NCI-H510A treated with DMSO at 0.1 percent for 48 hours (cell line): Measurements from ENCODE around the gene RILP.

ENCODE experiments used
- DNase-seq: peaks from one replicate; lab custom pipeline; 2025; lab: John Stamatoyannopoulos, UW

The RILP gene

GRCh38 chr17:1647802-1648171 lies 1.9 kb downstream of the RILP start:
- DNase-seq = no peak

- DNase-seq = no peak
Observed at GRCh38 chr17:1646199-1646875, 3.3 kb downstream of the RILP start.

DNA sequence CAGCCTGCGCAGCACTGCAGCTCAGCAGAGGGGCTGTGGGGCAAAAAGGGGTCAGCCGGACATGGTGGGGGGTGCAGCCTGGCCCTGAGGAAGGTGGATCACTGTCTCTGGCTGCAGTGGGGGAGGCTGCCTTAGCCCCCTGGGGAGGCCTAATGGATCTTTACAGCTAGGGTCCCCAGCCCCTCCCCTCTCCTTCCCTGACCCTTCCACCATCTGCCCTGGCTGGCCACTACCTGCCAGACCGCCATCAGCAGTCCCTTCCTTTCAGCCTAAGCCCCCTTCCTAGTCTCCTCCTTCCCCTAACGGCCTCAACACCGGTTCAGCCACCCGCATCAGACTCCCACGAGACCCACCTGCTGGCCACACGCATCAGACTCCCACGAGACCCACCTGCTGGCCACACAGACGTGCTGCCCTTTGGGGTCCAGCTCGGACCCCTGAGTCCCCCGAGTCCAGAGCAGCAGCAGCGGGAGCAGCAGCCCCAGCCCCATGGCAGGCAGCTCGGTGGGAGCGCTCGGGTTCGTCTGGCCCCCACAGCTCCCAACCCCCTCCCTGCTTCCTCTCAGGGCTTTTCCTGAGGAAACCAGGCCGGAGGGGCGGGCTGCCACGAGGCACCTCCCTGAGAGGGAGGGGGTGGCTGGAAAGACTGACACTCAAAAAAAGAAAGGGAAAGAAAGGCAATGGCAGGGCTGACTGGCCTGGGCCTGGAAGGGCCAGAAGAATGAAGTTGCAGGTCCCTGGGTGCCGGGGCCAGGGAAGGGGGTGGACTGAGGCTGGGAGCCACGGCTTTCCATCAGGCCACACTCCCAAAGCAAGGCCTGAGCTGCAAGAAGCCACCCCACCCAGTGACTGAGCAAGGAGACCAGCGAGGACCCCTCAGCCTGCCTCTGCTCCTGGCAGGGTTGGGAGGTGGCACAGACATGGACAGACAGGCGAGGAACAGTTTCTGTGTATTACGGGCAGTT lies 4.2 kb downstream of the RILP start, which contains the start of gene SCARF1:
TSS of gene SCARF1 (minus strand) at position 526 of the 965 bp plus-strand sequence. CDS start at position 491, 35 bp downstream.
- DNase-seq = no peak

- DNase-seq = no peak
Observed at GRCh38 chr17:1644493-1645206, 5.0 kb downstream of the RILP start.

- DNase-seq = no peak
Observed at GRCh38 chr17:1643999-1644492, 5.6 kb downstream of the RILP start.

- no peak for DNase-seq
Observed at GRCh38 chr17:1643293-1643998, 6.2 kb downstream of the RILP start.

DNA sequence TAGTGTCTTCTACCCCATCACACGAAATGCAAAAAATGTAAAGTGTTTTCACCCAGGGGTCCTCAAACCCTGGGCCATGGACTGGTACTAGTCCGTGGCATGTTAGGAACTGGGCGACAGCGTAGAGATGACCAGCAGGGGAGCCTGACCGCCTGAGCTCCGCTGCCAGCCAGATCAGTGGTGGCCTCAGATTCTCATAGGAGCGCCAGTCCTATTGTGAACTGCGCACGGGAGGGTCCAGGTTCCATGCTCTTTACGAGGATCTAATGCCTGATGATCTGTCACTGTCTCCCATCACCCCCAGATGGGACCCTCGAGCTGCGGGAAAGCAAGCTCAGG lies 8.6 kb downstream of the RILP start:
- DNase-seq = no peak

GRCh38 chr17:1640329-1641064 lies 9.2 kb downstream of the RILP start:
- no peak for DNase-seq

DNA sequence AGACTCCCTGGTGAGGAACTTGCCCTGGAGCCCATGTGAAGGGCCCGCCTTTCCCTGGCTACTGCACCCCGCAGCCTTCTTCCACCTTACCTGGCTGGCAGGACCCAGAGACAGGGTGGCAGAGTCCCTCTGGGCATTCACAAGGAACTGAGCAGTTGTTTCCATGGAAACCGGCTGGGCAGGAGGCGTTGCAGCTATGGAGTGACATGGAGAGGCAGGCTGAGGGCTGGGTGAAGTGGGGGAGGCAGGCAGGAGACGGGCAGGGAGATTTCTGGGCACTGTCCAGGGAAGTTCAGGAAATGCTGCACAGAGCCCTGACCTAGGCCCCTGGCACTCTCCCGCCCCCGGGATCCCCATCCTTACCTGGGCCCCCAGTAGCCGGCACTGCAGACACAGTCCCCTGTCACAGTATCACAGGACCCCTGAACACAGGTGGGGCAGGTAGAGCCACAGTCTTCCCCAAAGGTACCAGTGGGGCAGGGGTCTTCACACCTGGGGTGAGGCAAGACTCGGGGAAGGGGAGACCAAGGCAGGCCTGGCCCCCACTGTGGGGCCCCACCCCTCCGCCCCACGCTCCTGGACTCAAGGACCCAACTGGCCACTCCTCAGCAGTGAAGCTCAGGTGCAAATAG lies 10.0 kb downstream of the RILP start:
- no peak for DNase-seq

DNA sequence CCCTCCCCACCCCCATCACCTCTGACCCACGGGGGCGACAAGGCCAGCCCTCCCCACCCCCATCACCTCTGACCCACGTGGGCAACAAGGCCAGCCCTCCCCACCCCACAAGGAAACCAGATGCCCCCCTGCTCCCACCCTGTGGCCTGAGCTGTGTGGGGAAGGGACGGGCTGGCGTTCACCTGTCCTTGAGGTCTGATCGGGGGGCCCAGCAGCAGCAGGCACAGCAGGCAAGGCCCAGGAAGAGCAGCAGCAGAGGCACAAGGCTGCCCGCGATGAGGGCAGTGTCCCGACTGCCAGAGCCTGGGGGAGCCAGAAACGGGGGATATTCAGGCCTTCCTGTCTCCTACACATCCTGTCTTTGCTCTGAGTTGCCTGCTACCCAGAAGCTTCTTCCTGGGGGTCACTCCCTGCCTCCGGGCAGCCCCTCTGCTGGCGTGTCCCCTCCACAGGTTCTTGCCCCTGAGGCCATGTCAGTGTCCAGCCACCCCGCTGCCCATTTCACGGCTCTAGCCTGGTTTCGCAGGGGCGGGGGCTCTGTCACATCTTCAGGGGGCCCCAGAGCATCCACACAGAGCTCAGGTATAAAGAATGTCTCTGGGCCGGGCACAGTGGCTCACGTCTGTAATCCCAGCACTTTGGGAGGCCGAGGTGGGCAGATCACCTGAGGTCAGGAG lies 10.9 kb downstream of the RILP start:
- DNase-seq = no peak

DNA sequence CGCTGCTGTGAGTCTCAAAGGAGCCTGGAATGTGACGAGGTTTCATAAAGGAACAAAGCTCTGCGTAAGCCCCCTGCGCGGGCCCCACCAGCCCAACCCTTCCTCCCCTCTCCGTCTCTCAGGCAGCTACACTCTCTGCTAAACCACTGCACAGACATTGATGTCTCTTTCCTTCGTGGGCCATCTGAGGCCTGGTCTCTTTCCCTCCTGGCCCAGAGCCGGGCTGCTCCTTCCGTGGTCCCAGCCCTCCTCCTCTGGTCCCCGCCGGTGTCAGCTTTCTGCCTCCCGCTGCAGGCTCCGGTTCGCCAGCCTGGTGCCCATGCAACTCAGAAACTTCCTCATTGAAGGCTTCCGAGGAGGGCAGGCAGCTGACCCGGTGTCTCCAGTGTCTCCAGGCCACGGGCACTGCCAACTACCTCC lies 11.5 kb downstream of the RILP start:
- no peak for DNase-seq

- DNase-seq = no peak
Observed at GRCh38 chr17:1636732-1637285, 12.9 kb downstream of the RILP start.

DNA sequence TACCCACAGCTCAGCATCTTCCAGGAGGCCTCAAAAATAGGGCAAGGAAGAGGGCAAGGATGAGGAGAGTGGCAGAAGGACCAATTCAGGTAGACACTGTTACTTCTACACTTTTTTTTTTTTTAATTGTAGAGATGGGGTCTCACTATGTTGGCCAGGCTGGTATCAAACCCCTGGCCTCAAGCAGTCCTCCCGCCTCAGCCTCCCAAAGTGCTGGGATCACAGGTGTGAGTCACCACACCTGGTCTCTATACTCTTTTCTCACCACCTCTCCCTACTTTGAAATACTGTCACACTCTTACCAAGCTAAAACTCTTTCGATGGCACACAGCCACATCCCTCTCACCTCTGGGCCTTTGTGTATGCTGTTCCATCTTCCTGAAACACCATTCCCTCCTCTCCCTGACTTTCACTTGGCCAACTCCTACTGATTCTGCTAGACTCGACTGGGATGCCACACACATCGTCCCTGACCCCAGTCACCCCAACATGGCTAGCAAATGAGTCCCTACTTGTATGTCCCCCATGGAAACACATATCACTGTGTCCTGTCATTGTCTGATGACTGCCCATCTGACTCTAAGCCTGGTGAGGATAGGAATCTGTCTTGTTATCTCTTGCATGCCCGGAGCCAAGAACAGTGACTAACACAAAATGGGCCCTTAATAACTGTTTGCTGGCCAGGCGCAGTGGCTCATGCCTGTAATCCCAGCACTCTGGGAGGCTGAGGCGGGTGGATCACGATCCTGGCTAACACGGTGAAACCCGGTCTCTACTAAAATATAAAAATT lies 13.8 kb downstream of the RILP start:
- DNase-seq = no peak

DNA sequence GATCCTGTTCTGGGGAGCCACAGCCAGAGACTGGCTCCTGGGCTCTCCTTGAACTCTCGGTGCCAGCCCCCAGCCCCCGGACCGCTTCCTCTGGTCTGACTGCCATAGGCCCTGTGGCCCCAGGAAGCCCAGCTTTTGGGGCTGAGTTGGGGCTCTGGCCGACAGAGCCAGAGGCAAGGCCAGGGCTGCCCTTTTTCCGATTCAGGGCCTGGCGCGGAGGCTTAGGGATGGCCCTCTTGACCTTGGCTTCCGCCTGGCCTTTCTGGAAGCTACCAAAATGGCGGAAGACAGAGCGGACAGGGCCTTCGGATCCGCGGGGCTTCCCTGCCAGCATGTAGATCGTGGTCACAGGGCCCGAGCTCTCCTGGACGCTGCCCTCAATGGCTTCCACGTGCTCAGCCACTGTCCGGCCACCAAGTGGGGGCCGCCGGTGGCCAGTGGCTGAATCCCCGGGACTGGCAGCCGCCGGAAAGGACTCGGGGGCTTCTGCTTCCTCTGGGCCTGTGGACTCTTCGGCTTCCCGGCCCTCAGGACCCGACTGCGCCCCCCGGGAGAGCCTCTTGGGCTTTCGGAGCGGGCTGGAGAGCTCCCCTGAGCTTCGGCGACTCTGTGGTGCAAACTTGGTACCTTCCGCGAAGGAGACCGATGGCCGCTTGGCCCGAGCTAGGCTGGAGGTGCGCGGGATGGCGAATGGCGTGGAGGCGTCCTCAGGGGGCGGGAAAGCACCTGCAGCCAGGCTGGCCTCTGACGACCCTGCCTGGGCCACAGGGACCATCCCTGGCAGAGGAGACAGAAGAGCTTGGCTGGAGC lies 14.6 kb downstream of the RILP start:
- no peak for DNase-seq

DNA sequence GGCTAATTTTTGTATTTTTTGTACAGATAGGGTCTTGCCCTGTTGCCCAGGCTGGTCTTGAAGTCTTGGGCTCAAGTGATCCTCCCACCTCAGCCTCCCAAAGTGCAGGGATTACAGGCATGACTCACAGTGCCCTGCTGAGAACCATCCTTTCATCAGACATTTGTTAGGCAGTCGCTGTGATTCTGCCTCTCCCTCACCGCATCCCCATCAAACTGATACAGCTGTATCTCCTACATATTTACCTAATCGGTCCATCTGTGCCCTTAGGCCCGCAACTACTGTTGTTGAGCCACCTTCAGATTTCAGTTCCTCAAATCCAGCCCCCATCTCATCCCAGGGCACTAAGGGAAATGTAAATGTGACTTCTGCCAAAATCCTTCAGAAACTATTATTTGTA lies 19.0 kb downstream of the RILP start:
- no peak for DNase-seq

DNA sequence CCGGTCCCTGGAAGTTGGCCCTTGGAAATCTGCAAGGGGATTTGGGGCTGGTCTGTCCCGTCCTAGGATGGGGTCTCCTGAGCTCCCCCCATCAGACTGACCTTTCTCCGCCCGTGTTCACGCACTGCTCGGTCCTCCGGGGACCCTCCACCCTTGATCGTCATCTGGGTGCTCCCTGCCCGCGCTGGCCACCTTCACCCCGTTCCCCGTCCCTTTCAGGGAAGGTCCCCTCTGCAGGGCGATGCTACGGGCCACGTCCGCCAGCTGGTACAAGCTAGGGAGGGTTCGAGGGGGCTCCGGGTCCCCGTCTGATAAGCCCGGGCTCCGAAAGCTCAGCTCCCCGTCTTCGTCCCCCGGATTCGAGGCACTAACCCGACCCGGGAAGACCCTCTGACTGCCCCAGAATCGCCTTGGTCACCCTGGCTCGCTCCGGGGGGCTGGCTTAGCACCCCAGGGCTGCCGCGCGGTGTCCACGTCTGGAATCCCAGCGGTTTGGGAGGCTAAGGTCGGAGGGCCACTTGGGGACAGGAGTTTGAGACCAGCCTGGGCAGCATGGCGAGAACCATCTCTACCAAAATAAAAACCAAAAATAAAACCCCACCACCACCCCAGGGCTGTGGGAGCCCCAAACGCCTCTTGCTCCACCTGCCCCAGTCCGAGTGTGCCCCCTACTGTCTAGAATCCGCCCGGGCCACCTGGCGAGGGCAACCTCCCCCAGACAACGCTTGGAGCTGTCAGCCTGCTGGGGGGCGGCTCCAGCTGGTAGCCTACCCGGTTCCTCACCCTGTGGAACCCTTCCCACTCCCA lies 20.0 kb downstream of the RILP start:
- DNase-seq = no peak

DNA sequence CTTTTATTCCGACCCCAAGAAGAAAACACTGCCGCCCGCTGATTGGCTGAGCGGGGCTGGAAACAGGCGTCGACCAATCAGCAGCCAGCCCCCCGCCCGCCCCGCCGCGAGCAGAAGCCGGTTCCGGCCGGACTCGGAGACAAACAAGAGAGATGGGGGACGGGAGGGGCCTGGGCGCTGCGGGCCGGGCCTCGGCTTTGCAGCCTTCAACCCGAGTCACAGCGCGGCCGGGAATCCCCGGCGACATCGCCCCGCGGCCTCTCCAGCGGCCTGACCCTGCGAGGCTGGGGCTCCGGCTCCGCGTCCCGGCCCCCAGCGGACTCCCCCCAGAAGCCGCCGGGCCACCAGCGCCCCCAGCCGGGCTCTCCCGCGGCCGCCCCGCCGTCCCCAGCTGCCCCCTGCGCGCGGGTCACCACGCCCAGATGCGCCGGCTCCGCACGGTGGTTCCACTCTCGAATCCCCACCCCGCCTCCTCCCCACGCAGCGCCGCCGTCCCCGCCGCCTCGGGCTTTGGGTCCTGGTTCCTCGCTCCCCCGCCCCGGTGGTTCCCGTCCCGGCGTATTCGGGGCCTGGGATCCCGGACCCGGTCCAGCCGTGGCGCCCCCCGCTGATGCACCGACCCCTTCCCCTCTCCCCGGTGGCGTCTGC lies 20.7 kb downstream of the RILP start:
- DNase-seq = peak; percentile 81
